Liver (tissue), 9 donors: ENCODE results near the gene SNHG17. TPM values are rescaled to one million over a fixed set of nuclear protein-coding genes. Genes with fewer than 3 reads are reported as not detected.

Source experiments
- DNase-seq: peaks from one replicate; pipeline ENCODE4 v3.0.0-alpha.2; 2017; ENCODE audit warnings: low spot score
- H3K27ac ChIP-seq, 2 donors: one replicate each; pipeline ENCODE4 v1.7.0; 2013; ENCODE audit warnings: inconsistent platforms in 2 of 2, low read length in 2 of 2, control low read depth in 1 of 2, low read depth in 1 of 2, mild to moderate bottlenecking in 1 of 2
- H3K27me3 ChIP-seq, 4 donors: one replicate each; pipeline versions ENCODE4 v1.6.1 to v1.7.0; 2013; ENCODE audit warnings: low read length in 3 of 4, inconsistent platforms in 1 of 4, mild to moderate bottlenecking in 1 of 4, moderate library complexity in 1 of 4; ENCODE audit not compliant: control insufficient read depth in 4 of 4, insufficient read depth in 4 of 4
- H3K36me3 ChIP-seq, 4 donors: one replicate each; pipeline versions ENCODE4 v1.6.1 to v1.7.0; 2013; ENCODE audit warnings: low read length in 3 of 4, mild to moderate bottlenecking in 3 of 4, low read depth in 1 of 4, moderate library complexity in 1 of 4; ENCODE audit not compliant: control insufficient read depth in 4 of 4, insufficient read depth in 3 of 4
- H3K4me1 ChIP-seq, 4 donors: one replicate each; pipeline versions ENCODE4 v1.6.1 to v1.7.0; 2013; ENCODE audit warnings: low read length in 3 of 4, mild to moderate bottlenecking in 3 of 4, moderate library complexity in 1 of 4; ENCODE audit not compliant: control insufficient read depth in 4 of 4, insufficient read depth in 4 of 4
- H3K4me3 ChIP-seq, 3 donors: one replicate each; pipeline versions ENCODE4 v1.6.1 to v1.7.0; 2013; ENCODE audit warnings: low read length in 3 of 3, control low read depth in 1 of 3, low read depth in 1 of 3, mild to moderate bottlenecking in 1 of 3
- H3K9ac ChIP-seq, 2 donors: one replicate each; pipeline ENCODE4 v1.7.0; 2013; ENCODE audit warnings: low read length in 2 of 2, mild to moderate bottlenecking in 2 of 2, moderate library complexity in 2 of 2, control low read depth in 1 of 2, low read depth in 1 of 2
- H3K9me3 ChIP-seq, 4 donors: one replicate each; pipeline versions ENCODE4 v1.6.1 to v1.7.0; 2013; ENCODE audit warnings: low read length in 3 of 4; ENCODE audit not compliant: control insufficient read depth in 4 of 4
- ATF3 ChIP-seq: IDR thresholded peaks from 2 replicates; pipeline ENCODE4 v1.6.1; 2016; ENCODE audit warnings: antibody characterized with exemption
- CTCF ChIP-seq: fragments of 150-350 bp; IDR thresholded peaks from 2 replicates; pipeline ENCODE4 v1.5.1; 2017; ENCODE audit warnings: improper control_type of control experiment, low read depth, low read length; ENCODE audit not compliant: missing input control
- EGR1 ChIP-seq, 2 donors: IDR thresholded peaks; 2 replicates each; pipeline ENCODE4 v1.6.1; 2016 to 2018; ENCODE audit warnings: antibody characterized with exemption in 2 of 2, low read depth in 2 of 2
- FOXA1 ChIP-seq: IDR thresholded peaks from 2 replicates; pipeline ENCODE4 v1.6.1; 2016; ENCODE audit warnings: antibody characterized with exemption
- FOXA2 ChIP-seq: IDR thresholded peaks from 2 replicates; pipeline ENCODE4 v1.6.1; 2016; ENCODE audit warnings: antibody characterized with exemption
- GABPA ChIP-seq, 2 donors: IDR thresholded peaks in 1 of 2; conservative IDR thresholded peaks in 1 of 2; 2 replicates each; pipeline ENCODE4 v1.6.1; 2016; ENCODE audit warnings: antibody characterized with exemption in 2 of 2, mild to moderate bottlenecking in 1 of 2, moderate library complexity in 1 of 2
- HNF4A ChIP-seq, 2 donors: conservative IDR thresholded peaks; 2 replicates each; pipeline ENCODE4 v1.6.1; 2016; ENCODE audit warnings: antibody characterized with exemption in 2 of 2, mild to moderate bottlenecking in 2 of 2
- HNF4G ChIP-seq: IDR thresholded peaks from 2 replicates; pipeline ENCODE4 v1.6.1; 2016; ENCODE audit warnings: antibody characterized with exemption
- JUND ChIP-seq, 2 donors: IDR thresholded peaks; 2 replicates each; pipeline ENCODE4 v1.6.1; 2016; ENCODE audit warnings: antibody characterized with exemption in 2 of 2
- NR2F2 ChIP-seq: IDR thresholded peaks from 2 replicates; pipeline ENCODE4 v1.6.1; 2016; ENCODE audit warnings: antibody characterized with exemption
- RAD21 ChIP-seq, 2 donors: IDR thresholded peaks; 2 replicates each; pipeline ENCODE4 v1.6.1; 2016; ENCODE audit warnings: antibody characterized with exemption in 2 of 2, mild to moderate bottlenecking in 2 of 2
- REST ChIP-seq: IDR thresholded peaks from 2 replicates; pipeline ENCODE4 v1.6.1; 2016; ENCODE audit warnings: antibody characterized with exemption, mild to moderate bottlenecking
- RXRA ChIP-seq, 2 donors: IDR thresholded peaks; 2 replicates each; pipeline ENCODE4 v1.6.1; 2017 to 2018; ENCODE audit warnings: antibody characterized with exemption in 2 of 2, mild to moderate bottlenecking in 1 of 2
- SP1 ChIP-seq: IDR thresholded peaks from 2 replicates; pipeline ENCODE4 v1.6.1; 2018; ENCODE audit warnings: antibody characterized with exemption, mild to moderate bottlenecking
- TAF1 ChIP-seq: conservative IDR thresholded peaks from 2 replicates; pipeline ENCODE4 v1.6.1; 2016; ENCODE audit warnings: antibody characterized with exemption, mild to moderate bottlenecking
- YY1 ChIP-seq: IDR thresholded peaks from 2 replicates; pipeline ENCODE4 v1.6.1; 2016; ENCODE audit warnings: antibody characterized with exemption, mild to moderate bottlenecking
- WGBS: extraction: QIAGEN DNeasy Blood & Tissue Kit; methylation state at CpG from one replicate; pipeline ENCODE4 v1.1.7; 2013; 5-methylcytosine and 5-hydroxymethylcytosine counted together
- polyA plus RNA-seq, 2 donors: library from polyadenylated mRNA; stranded (reverse) in 1 of 2; unstranded in 1 of 2; fragments of 200-250 nt in 1 of 2; fragments of >200 nt in 1 of 2; fragmentation: Nextera tagmentation in 1 of 2; extraction: Ambion mirVana in 1 of 2; gene quantifications; one replicate each; pipeline versions ENCODE4 v1.2.1 to v1.2.3, GENCODE V29; 2013 to 2015
- total RNA-seq, 2 donors: library from RNA; depleted of rRNA; stranded (reverse); fragments of >200 nt; gene quantifications; one replicate each; pipeline ENCODE4 v1.2.3, GENCODE V29; 2014
- donor health status: healthy.
- donor health status: healthy.
- donor health status: healthy.
- donor health status: healthy.
- donor health status: healthy.

Gene SNHG17
- total and polyA plus RNA-seq, 4 donors: 6.3 to 24.6 (median 14.0) TPM

GRCh38 chr20:38423541-38423940 lies 11.6 kb downstream of the SNHG17 start:
- Histone ChIP-seq H3K27ac (no peak overlapping the region), H3K27me3 (no peaks in the 10 kb centered on the region), H3K36me3 (peaks cover 17 to 89% (median 72%) of the 10 kb centered on the region in 4 donors), H3K4me1 (peaks cover 0 to 18% (median 16%) of the 10 kb centered on the region in 4 donors), H3K9me3 (no peaks in the 10 kb centered on the region), H3K4me3 (no peak overlapping the region), H3K9ac (no peak overlapping the region)
- DNase-seq: no peak
- TF ChIP-seq FOXA1: no peak
- TF ChIP-seq HNF4G: no peak
- TF ChIP-seq SP1: no peak
- TF ChIP-seq ATF3: no peak
- no peak for TF ChIP-seq TAF1
- no peak for TF ChIP-seq YY1
- TF ChIP-seq CTCF: no peak
- TF ChIP-seq RAD21 (IDR thresholded peaks at IDR 0.05): no peak
- TF ChIP-seq FOXA2: no peak
- TF ChIP-seq RXRA (IDR thresholded peaks at IDR 0.05): no peak
- TF ChIP-seq NR2F2: no peak
- no peak for TF ChIP-seq JUND (IDR thresholded peaks at IDR 0.05)
- no peak for TF ChIP-seq GABPA (IDR thresholded peaks at IDR 0.05 in 1 of 2, conservative IDR thresholded peaks at IDR 0.05 in 1 of 2)
- no peak for TF ChIP-seq HNF4A (conservative IDR thresholded peaks at IDR 0.05)
- no peak for TF ChIP-seq EGR1 (IDR thresholded peaks at IDR 0.05; ENCODE audit: low read depth in 2 of 2)
- 86% methylated on average over 4 of the region's 4 CpGs for WGBS

- Histone ChIP-seq H3K27me3 (no peaks in the 10 kb centered on the region), H3K27ac (no peak overlapping the region), H3K4me3 (no peak overlapping the region), H3K4me1 (peaks cover 0 to 2% (median under 1%) of the 10 kb centered on the region in 4 donors), H3K9ac (no peak overlapping the region), H3K36me3 (peaks cover 16 to 83% (median 71%) of the 10 kb centered on the region in 4 donors), H3K9me3 (no peaks in the 10 kb centered on the region)
- no peak for TF ChIP-seq SP1
- no peak for TF ChIP-seq YY1
- no peak for TF ChIP-seq FOXA1
- TF ChIP-seq NR2F2: no peak
- TF ChIP-seq REST: no peak
- 75% methylated on average over 10 of the region's 10 CpGs for WGBS
- no peak for DNase-seq
Observed at GRCh38 chr20:38421915-38422314, 13.2 kb downstream of the SNHG17 start.
